ENCODE results near the gene THEM5.

GRCh38 chr1:151827853-151828252, 25.7 kb downstream of the THEM5 start:
- TF ChIP-seq, protein P1, sequence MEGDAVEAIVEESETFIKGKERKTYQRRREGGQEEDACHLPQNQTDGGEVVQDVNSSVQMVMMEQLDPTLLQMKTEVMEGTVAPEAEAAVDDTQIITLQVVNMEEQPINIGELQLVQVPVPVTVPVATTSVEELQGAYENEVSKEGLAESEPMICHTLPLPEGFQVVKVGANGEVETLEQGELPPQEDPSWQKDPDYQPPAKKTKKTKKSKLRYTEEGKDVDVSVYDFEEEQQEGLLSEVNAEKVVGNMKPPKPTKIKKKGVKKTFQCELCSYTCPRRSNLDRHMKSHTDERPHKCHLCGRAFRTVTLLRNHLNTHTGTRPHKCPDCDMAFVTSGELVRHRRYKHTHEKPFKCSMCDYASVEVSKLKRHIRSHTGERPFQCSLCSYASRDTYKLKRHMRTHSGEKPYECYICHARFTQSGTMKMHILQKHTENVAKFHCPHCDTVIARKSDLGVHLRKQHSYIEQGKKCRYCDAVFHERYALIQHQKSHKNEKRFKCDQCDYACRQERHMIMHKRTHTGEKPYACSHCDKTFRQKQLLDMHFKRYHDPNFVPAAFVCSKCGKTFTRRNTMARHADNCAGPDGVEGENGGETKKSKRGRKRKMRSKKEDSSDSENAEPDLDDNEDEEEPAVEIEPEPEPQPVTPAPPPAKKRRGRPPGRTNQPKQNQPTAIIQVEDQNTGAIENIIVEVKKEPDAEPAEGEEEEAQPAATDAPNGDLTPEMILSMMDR (conservative IDR thresholded peaks at IDR 0.05 in 1 of 2, IDR thresholded peaks at IDR 0.05 in 1 of 2; ENCODE audit: extremely low read depth in 1 of 2, insufficient read depth in 1 of 2, low read depth in 1 of 2, low read length in 2 of 2) = no peak
- no peak for TF ChIP-seq EZH2 (IDR thresholded peaks at IDR 0.05; ENCODE audit: borderline replicate concordance, low read length)

All from mammary epithelial cell (primary cell).